ENCODE data around the gene TERB1. TPM values are rescaled to one million over a fixed set of nuclear protein-coding genes. Genes with fewer than 3 reads are reported as not detected.
A peak's percentile ranks its signal among the peaks of the same experiment; 100 is the strongest.

TERB1 gene
- not detected for polyA plus RNA-seq (2013, experiment 1 of 2; ENCODE audit: insufficient read length)
- not detected for polyA plus RNA-seq (2013, experiment 2 of 2; ENCODE audit: insufficient read length)

- DNase-seq: no peak
Observed at GRCh38 chr16:66801320-66802105, at the start of gene TERB1. TSS of gene TERB1 (minus strand) at chr16:66801584. CDS start at chr16:66796798, 4,786 bp downstream.

- no peak for DNase-seq
Observed at GRCh38 chr16:66850115-66850815, 48.9 kb upstream of the TERB1 start.

GRCh38 chr16:66849549-66849948 is 48.2 kb upstream of the TERB1 start:
- DNase-seq: no peak

DNA sequence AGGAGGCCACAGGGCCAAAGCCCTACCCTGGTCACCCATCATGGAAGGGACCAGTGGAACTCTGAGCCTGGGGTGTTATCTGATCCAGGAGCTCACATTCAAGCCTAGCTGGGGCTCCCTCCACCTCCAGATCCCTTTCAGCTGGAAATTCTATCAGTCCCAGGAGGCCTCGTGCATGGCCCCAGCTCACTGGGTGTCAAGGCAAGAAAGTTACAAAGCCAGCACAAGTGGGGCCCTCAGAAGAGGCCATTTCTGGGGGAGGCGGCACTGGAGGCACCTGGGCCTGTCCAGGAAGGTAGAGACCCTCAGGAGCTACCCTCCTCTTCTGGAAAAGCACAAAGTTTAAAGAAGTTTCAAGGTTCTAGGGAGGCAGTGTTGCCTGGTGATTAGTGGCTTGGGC is 47.6 kb upstream of the TERB1 start:
- DNase-seq: no peak

DNA sequence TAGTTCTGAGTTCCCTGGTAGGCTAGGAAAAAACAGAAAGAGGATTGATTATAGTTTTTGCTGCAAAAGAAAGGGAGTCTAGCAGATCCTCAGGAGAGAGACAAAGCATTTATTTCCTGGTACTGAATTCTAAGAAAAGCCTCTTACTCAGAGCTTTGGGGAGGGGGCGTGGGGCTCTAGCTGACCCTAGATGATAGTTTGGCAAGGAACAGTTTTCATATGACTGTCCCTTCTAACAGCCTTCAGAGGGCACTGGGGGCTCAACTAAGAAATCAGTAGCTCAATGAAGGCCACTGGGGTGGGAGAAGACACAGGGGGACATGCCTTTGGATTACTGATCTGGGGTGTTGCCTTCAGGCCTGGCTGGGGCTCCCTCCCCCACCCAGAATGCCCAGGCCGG is 46.8 kb upstream of the TERB1 start:
- no peak for DNase-seq

DNA sequence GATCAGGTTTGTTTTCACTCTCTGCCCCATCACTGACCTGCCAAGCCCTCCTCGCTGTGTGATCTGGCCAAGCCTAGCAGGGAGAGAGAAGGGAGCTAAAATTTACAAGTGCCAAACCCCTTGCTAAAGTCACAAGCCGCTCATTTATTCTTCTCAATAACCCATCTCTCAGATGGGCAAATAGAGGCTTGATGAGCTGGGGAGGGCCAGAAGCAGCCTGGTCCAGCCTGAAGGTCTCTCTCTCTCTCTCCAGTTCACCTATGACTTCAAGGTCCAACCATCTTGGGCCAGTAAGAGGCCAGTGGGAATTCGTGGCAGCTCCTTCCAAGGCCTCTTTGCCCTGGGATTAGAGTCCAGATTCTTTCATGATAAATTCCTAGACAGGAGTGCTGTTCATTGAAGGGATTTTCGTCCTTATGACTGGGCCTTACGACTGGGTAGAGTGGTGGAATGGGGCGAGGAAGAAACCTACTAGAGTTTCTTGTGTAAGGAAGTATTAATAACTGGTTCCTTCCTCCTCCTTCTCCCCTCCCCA is 46.2 kb upstream of the TERB1 start:
- DNase-seq: no peak

GRCh38 chr16:66846831-66847230 is 45.4 kb upstream of the TERB1 start:
- DNase-seq: no peak

GRCh38 chr16:66846266-66846665 is 44.9 kb upstream of the TERB1 start:
- DNase-seq: no peak

- DNase-seq: peak; percentile 12
Observed at GRCh38 chr16:66845791-66846221, 44.4 kb upstream of the TERB1 start.

DNA sequence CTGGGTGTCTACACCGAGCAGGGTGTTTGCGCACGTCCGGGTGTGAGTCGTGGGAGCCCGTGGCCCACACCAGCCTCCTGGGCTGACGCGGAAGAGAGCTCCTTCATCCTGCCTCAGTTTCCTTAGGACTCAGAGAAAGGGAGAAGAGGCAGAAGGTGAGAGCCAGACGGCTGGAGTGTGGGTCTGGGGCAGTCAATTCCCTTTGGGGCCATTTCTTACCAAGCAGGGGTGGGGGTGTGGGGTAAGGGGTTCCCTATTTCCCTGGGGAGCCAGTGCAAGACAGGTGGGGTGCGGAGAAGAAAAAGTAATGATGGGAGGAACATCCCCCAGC is 43.7 kb upstream of the TERB1 start:
- DNase-seq: no peak

DNA sequence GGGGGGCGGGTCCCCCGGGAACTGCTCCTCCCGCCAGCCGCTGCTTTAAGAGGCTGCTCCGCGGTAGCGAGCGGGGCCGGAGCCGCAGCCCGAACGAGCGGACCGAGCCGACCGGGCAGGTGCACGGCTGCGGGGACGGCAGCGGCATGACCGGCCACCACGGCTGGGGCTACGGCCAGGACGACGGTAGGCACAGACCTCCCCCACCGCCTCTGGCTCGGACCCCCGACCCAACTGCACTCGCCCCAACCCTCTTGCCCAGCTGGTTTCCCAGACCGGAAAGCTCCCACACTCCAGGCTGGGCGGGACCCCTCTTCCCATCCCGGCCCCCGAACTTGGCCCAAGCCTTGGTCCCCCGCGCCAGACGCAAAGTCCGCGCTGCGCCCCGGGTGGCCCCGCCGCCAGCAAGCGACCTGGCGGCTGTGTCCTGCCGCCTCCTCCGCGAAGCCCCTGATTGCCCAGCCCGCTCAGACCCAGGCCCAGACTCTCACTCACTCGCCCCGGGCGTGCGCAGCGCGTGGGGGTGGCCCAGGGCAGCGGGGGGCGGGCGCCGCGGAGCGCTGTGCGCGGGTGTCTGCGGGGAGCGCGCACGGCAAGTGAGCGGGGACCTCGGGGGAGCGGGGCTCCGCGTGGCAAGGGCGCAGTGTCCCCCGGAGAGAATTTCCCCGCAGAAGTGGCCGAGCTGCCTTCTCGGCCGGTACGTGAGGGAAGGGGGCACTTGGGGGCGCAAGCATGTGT is 43.1 kb upstream of the TERB1 start, which contains the start of gene CA7:
Gene CA7, plus strand, starts transcription at position 73 of the 738 bp plus-strand sequence. Its CDS starts 74 bp downstream, at position 147.
- no peak for DNase-seq

GRCh38 chr16:66844009-66844341 is 42.6 kb upstream of the TERB1 start:
- DNase-seq: no peak

- no peak for DNase-seq
Observed at GRCh38 chr16:66843191-66843590, 41.8 kb upstream of the TERB1 start.

- no peak for DNase-seq
Observed at GRCh38 chr16:66842765-66843164, 41.4 kb upstream of the TERB1 start.

GRCh38 chr16:66841366-66841765 is 40.0 kb upstream of the TERB1 start:
- no peak for DNase-seq

DNA sequence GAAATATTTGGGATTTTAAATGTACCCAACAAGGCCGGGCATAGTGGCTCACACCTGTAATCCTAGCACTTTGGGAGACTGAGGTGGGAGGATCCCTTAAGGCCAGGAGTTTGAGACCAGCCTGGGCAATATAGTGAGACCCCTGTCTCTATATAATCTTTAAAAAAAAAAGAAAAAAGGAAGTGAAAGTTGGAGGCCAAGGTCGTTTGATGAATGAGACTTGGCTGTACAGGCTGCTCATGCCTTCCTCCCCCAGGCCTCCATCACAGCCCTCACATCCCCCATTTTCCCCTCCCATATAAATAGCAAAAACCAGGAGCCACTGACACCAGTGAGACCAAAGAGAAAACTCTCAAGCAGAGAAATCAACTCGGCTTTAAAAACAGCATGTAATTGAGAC is 39.5 kb upstream of the TERB1 start:
- no peak for DNase-seq

DNA sequence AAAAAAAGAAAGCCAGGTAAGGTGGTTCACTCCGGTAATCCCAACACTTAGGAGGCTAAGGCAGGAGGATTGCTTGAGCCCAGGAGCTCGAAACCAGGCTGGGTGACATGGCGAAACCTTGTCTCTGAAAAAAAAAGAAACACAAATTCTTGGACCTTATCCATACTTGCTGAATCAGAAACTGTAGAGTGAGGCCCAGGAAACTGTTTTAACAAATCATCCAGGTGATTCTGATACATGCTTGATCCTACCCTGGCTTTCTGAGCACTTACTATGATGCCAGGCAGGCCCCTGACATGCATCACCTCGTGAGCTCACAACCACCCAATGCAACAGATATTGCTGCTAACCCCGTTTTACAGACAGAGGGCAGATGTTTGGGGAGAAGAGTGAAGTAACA is 33.4 kb upstream of the TERB1 start:
- DNase-seq: no peak

DNA sequence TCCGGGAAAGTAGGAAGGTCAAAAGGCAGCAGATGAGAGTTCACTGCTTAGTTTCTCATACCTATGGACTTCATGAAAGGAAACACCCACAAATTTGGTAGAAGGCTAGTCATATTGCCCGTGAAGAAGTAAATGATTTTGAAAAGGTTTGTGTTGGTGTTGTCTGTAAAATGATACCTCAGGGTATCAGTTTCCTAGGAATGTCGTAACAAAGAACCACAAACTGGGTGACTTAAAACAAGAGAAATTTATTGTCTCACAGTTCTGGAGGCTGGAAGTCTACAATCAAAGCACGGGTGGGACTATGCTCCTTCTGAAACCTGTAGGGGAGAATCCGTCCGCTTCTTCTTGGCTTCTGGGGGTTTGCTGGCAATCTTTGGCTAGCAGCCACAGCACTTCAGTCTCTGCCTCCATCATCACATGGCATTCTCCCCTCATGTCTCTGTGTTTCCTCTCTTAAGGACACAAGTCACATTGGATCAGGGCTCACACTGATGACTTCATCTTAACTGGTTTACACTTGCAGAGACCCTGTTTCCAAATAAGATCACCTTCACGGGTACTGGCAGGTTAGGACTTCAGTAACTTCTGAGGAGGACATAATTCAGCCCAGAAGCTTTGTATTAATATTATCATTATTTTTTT is 31.4 kb upstream of the TERB1 start:
- DNase-seq: no peak

DNA sequence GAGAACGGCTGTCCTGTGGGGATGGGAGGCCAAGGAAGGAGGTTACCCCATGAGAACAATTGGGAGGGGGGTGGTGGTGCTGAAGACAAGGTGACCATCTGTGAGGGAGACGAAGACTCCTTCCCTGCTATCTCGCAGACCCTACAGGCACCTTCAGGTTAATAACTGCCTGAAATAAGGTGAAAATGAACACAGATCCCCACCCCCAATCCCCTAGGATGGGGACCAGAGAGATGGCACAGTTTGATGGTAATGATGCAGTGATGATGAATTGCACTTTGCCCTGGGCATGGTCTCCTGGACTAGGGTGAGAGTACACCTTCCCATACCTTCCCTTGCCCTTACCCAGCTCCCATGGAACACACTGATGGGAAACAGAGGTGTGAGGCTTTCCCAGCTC is 30.8 kb upstream of the TERB1 start:
- DNase-seq: no peak

- peak; percentile 83 for DNase-seq
Observed at GRCh38 chr16:66830422-66831404, 29.3 kb upstream of the TERB1 start, which contains the start of gene NAE1. TSS of gene NAE1 (minus strand) at chr16:66830976. CDS start at chr16:66830899, 77 bp downstream.

DNA sequence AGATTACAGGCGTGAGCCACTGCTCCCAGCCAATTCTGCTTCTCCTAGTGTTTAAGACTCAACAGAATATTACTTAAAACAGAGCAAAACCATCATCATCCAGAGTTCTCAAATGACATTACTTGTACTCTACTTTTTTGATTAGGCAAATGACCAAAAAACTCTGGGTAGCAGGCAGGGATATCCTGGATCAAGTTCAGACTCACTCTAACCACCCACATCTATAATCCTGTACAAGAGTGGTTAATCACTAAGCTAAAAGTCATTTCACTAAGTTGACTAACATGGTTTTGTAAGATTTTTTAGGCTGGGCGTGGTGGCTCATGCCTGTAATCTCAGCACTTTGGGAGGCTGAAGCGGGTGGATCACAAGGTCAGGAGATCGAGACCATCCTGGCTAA is 22.6 kb upstream of the TERB1 start:
- no peak for DNase-seq

Data from fibroblast of skin of back (primary cell).